ENCODE results near the gene VMP1.
"Not testable (repeated sequence)": the region's sequence is repeated elsewhere in the genome, so short reads cannot be mapped to it uniquely, and the experiment has no call there.

The VMP1 gene

GRCh38 chr17:59783221-59784047, 76.0 kb downstream of the VMP1 start:
- DNase-seq: no peak

- no peak for DNase-seq
These were observed 77.8 kb downstream of the VMP1 start for GRCh38 chr17:59785091-59785799.

DNA sequence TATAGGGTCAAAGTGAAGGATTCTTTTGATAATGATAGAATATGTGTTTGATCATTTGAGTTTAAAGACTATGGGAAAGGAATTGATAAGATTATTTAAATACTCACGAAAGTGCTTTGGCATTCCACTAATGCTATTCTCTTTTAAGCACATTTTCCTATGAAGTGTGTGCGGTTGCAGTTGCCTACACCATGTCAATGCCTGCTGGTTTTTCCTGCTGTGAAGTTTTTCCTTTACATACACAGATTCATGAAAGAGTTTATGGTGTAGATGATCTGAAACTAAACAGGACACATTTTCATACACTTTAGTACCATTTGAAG, 78.7 kb downstream of the VMP1 start:
- no peak for DNase-seq

- no peak for DNase-seq
These were observed 79.3 kb downstream of the VMP1 start for GRCh38 chr17:59786536-59787319.

GRCh38 chr17:59789849-59790248, 82.4 kb downstream of the VMP1 start:
- not testable (repeated sequence) for DNase-seq

DNA sequence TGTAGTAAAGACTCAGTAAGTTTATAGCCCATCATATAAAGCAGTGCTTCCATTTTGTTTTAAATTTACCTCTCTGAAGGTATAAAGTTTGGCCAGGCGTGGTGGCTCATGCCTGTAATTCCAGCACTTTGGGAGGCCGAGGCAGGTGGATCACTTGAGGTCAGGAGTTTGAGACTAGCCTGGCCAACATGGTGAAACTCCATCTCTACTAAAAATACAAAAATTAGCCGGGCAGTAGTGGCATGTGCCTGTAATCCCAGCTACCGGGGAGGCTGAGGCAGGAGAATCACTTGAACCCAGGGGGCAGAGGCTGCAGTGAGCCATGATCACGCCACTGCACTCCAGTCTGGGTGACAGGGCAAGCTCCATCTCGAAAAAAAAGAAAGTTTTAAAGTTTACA, 83.0 kb downstream of the VMP1 start:
- DNase-seq: not testable (repeated sequence)

GRCh38 chr17:59790910-59791309, 83.5 kb downstream of the VMP1 start:
- DNase-seq: no peak

- no peak for DNase-seq
These were observed 84.4 kb downstream of the VMP1 start for GRCh38 chr17:59791603-59792457.

DNA sequence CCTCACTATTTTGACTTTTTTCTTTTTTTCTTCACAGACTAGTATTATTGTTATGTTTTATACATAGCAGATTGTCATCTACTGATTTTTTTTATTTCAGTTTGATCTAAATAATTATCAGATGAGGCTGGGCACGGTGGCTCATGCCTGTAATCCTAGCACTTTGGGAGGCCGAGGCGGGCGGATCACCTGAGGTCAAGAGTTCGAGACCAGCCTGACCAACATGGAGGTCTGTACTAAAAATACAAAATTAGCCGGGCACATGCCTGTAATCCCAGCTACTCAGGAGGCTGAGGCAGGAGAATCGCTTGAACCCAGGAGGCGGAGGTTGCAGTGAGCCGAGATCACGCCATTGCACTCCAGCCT, 85.0 kb downstream of the VMP1 start:
- not testable (repeated sequence) for DNase-seq

- DNase-seq: no peak
These were observed 85.8 kb downstream of the VMP1 start for GRCh38 chr17:59793205-59793604.

DNA sequence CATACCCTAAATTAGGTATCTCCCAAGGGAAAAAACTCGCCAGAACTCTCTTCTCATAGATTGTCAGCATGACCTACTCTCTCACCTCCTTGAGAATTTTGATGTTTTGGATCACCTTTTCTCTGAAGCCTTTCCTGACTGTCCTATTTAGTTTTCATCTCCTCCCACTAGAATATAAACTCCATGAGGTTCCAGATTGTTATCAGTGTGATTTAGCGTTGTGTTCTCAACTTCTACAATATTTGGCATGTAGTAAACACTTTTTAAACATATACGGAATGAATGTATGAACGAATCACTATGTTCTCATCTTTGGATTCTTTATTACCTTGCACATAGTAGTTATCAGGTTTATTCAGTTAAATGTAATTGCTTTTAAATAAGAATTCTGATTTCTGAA, 88.7 kb downstream of the VMP1 start:
- no peak for DNase-seq

GRCh38 chr17:59796785-59797205, 89.3 kb downstream of the VMP1 start:
- no peak for DNase-seq

DNA sequence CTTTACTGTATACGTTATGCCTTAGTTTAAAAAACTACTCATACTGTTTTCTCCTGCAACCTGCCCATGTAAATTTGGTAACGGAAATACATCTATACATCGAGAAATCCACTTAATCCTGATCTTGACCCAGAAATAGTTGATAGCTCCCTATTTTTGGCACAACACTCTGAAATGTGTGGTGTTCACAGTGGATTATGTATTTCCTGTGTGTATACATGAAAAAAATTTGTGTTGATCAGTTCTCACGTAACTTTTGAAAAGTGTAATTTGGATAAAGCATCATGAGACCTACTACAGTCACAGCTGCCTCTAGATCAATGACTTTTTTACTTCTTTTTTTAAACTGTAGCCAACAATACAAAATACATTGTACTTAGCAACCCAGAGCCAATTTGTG, 90.7 kb downstream of the VMP1 start:
- no peak for DNase-seq

- DNase-seq: no peak
These were observed 93.1 kb downstream of the VMP1 start for GRCh38 chr17:59800530-59800942.

DNA sequence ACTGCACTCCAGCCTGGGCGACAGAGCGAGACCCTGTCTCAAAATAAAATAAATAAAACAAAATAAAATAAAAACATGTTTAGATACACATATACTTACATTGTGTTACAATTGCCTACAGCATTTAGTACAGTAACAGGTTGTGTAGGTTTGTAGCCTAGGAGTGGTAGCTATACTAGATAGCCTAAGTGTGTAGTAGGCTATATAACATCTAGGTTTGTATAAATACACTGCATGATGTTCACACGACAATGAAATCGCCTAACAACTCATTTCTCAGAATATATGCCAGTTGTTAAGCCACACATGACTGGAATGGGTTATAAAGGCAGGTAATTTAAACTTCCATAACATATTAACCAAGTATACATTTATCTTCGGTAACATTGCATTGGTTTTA, 94.7 kb downstream of the VMP1 start:
- no peak for DNase-seq

- no peak for DNase-seq
These were observed 97.5 kb downstream of the VMP1 start for GRCh38 chr17:59804901-59805465.

DNA sequence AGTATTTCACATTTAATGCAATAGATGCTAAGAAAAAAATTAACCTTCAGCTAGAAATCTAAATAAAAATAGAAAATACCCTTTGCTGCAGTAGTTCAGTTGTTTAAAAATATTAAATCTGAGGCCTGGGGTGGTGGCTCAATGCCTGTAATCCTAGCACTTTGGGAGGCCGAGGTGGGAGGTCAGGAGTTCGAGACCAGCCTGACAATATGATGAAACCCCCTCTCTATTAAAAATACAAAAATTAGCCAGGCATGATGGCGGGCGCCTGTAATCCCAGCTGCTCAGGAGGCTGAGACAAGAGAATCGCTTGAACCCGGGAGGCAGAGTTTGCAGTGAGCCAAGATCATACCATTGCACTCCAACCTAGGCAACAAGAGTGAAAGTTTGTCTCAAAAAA, 98.9 kb downstream of the VMP1 start:
- DNase-seq: not testable (repeated sequence)

DNA sequence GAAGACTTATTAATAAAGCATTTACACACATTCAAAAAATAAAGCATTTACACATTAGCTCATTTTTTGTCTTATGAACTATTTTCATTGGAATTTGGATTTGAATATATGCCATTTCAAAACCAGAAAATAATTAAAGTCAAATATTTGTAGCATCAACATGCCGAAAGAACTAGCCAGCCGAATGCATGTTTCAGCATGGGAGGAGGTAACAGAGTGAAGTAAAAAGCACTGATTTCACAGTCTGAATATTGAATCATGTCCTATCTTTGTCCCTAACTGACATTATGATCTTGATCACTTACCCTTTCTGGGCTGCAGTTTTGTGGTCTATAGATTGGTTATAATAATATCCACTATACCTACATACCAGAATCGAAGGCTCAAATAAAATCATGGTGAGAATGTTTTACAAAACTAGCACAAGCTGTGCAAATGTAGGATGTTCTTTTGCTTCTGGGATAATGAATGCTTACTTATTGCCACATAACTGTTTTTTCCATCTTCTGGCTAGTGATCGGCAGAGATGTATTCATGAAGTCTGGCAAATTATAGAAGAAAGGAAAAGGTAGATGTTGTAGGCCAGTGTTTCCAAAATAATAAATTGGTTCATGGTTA, 100.5 kb downstream of the VMP1 start:
- DNase-seq: no peak

DNA sequence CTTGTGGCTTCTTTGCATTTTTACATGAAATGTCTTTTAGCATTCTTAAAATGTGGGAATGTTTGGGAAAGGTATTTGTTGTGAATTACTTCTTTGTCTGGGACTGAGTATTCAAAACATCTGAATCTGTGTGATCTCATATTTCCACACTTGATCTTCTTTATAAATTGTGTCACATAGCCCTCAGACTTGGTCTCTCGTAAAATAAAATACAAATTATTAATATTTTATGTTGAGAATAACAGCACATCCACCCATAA, 103.4 kb downstream of the VMP1 start:
- DNase-seq: no peak

DNA sequence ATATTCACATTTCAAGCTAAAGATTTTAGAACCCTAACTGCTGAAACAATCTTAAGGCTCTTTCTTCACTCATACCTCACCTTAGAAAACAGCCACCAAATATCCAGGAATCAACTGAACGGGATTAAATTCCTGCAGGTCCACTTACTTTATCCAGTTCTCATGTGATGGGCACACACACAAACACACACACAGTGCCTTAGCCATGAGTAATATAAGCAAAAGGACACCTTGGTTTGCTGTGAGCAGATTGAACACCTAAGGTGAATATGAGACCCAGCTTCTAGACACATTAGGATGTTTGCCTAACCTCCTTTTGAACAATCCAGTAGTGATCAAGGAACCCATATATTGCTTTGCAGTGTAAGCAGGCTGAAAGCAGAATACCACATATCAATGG, 103.8 kb downstream of the VMP1 start:
- no peak for DNase-seq

DNA sequence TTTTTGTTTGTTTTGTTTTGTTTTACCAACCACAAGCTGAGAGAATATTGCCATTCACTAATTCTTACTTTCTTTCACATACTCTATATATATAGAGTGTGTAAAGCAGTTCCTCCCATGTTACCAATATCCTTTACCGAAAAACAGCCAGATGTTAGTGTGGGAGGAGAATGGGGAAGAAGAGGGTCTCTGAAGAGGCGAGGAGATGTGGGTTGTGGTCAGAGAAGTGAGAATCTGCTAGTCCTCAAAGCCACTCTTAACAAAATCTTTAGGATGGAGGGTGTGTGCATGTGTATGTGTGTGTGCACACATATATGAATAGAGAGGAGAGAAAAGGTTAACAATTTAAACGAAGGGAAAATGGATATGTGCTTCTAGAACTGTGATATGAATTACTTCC, 104.7 kb downstream of the VMP1 start:
- DNase-seq: no peak

GRCh38 chr17:59814276-59814675, 106.8 kb downstream of the VMP1 start:
- no peak for DNase-seq
